Stimulated activated CD8-positive, alpha-beta memory T cell treated with anti-CD3 and anti-CD28 coated beads, Interleukin-7, amount 100 ng/mL, for 1 hour (primary cell): ENCODE data around the gene IL17C.

ENCODE experiments used
- DNase-seq, 2 donors: peaks; one replicate each; pipeline ENCODE4 v3.0.0-alpha.2; 2020; ENCODE audit warnings: low read depth in 2 of 2

The IL17C gene

DNA sequence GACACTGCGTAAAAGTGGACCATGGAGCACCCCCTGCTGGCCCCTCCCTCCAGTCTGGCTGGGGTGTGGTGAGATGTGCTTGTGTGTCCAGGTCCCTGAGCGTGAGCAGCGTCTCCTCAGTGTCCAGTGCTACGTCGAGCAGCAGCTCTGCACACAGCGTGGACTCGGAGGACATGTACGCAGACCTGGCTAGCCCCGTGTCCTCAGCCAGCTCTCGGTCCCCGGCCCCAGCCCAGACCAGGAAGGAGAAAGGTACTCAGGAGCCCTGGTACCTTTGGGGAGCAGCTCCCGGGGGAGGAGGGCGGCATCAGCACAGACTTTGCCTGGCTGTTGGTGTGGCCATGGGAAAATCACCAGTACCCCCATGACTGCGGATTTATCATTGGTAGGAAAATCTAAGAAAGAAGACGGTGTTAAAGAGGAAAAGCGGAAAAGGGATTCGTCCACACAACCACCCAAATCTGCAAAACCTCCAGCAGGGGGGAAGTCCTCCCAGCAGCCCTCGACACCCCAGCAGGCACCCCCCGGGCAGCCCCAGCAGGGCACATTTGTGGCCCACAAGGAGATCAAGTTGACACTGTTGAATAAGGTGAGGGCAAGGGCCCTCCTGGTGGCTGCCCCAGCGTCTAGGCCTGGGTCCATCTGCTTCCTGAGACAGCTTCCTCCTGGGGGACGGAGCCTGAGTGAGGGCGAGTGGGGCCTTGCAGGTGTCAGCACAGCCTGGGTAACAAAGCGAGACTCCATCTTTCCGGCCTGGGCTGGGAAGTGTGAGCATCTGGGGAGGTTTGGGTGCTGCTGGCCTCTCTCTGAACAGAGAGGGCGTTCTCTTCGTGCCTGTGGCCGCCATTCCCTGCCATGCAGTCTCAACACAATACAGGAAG, 10.6 kb upstream of the IL17C start:
- no peak for DNase-seq

DNA sequence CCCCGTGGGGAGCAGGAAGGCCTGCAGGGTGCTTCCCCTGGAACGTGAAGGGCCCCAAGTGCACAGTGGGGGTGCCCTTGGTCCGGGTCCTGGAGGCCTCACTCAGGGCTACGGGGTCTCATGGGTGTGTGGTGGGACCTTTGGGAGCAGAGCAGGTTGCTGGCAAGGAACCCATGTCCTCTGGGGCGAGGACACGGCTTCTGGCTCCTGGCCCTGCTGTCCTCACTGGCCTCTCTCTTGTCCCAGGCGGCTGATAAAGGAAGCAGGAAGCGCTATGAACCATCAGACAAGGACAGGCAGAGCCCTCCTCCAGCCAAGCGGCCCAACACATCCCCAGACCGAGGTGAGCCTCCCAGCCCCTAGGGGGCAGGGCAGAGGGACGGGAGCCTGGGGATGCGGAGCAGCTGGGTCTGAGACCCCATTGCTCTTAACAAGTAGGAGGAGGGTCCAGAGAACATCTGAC, 9.8 kb upstream of the IL17C start:
- no peak for DNase-seq

DNA sequence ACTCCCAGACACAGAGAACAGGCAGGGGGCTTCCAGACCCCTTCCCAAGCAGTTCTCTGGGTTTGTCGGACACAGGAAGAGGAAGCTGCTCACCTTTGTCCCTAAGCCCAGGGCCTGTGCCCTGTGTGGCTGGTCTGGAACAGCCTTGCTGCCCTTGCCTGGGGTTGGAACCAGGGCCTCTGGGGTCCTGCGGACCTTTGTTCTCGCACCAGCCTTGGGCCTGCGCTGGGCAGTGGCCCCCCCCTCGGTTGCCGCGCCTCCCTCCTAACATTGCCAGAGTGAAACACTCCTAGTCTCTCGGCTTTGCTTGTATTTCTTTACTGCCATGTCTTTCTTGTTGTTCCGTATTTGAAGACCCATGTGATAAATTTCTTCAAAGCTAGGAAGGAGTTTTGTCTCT, 8.5 kb upstream of the IL17C start:
- no peak for DNase-seq

DNA sequence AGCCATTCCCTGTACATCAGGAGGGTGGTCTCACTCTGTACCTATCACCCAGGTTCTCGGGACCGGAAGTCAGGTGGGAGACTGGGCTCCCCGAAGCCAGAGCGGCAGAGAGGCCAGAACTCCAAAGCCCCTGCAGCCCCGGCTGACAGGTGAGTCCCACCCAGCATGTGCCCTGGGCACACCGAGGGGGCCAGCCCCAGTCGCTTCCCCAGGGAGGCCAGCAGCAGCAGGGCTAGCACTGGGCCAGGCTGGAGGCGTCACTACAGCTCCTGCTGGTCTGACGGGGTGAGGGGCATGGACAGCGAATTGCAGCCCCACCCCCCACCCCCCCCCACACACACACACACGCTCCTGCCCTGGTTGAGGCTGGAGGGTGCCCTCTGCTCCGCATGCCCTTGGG, 7.9 kb upstream of the IL17C start:
- DNase-seq: no peak

DNA sequence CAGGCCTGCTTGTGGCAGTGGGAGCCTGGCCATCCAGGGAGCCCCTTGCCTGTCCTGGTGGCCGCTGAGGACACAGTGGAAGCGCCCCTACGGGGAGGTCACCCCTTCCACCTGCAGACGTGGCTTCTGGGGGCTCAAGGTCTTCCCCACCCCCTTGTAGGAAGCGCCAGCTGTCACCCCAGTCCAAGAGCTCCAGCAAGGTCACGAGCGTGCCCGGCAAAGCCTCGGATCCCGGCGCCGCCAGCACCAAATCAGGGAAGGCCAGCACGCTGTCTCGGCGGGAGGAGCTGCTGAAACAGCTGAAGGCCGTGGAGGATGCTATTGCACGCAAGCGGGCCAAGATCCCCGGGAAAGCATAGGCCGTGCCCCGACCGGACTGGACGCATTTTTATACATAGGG, 7.4 kb upstream of the IL17C start:
- no peak for DNase-seq

DNA sequence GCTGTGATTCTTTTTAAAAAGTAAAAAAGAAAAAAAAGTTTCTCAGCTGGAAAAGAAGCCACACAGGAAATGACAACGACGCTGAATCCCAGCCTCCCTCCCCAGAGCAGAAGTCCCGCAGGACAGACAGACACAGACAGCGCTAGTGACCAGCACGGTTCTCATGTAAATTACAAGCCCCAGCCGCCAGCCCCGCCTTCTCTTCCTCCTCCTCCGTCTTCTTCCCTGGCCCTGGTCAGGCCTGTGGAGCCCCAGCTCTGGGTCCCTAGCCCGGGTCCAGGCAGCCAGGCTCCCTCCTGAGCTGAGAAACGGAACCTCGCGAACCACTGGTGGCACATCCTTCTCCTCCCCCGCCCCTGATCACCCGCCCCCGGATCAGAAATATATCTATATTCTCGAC, 7.0 kb upstream of the IL17C start:
- DNase-seq: no peak

DNA sequence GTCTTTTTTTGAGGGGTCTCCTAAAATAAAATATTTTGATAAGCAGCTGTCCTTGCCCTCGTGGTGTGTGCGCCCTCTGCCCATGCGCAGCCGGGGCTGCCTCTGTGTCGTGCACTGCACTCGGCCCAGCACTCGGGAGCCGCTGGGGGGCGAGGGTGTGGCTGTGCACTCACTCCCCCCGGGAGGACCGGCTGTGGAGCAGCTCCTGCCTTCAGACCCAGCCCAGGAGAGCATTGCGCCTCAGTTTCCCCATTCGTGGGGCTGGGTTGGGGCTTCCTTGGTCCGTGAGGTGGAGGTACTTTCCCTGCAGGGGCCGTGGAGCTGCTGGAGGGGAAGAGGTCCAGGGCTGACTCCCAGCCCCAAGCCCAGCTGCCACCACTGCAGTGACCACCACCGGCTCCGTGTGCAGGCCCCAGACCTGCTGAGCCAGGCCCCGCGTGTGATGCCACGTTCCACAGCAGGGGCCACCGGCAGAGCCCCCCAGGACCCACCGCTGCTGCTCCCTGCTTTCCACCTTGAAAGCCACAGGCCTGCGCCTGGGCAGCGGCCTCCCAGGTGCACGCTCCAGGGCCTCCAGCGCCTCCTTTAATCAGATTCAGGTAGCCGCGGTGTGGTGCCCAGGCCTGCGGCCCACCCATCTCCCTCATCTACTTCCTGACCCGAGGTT, 6.3 kb upstream of the IL17C start:
- no peak for DNase-seq

DNA sequence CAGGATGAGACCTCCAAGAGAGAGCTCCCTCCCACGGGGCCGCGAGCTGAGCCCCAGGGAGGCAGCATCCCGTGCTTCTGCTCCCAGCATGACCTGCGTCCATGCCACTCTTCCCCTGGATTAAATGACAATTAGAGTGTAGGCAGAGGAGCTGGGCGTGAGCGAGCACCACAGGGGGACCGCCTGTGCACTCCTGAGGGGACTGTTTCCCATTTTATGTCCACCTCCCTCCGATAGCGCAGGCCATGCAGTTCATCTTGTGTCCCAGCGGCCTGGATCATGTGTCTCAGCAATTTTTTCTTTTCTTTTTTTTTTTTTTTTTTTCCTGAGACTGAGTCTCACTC, 5.8 kb upstream of the IL17C start:
- DNase-seq: no peak

DNA sequence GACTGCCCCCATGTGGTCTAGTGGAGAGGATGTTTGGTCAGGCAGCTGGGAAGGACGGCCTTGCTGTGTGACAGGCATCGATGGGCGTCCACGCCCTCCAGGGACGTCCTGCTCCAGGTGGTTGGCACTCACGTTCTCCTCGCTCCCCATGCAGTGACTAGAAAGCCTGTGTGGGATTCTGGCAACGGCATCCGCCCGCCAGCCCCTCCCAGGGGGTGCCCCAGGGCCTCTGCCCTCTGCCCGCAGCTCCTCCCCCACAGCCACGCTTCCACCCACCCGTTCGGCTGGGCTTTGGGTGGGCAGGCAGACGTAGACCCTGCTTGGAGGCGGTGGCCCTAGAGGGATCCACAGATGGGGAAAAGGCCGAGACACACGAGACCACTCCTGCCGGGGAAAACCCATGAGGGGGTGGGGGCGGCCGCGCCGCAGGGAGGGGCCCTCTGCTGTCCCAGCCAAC, 4.7 kb upstream of the IL17C start:
- peak in 1 of 2 donors; percentile 30 for DNase-seq

DNA sequence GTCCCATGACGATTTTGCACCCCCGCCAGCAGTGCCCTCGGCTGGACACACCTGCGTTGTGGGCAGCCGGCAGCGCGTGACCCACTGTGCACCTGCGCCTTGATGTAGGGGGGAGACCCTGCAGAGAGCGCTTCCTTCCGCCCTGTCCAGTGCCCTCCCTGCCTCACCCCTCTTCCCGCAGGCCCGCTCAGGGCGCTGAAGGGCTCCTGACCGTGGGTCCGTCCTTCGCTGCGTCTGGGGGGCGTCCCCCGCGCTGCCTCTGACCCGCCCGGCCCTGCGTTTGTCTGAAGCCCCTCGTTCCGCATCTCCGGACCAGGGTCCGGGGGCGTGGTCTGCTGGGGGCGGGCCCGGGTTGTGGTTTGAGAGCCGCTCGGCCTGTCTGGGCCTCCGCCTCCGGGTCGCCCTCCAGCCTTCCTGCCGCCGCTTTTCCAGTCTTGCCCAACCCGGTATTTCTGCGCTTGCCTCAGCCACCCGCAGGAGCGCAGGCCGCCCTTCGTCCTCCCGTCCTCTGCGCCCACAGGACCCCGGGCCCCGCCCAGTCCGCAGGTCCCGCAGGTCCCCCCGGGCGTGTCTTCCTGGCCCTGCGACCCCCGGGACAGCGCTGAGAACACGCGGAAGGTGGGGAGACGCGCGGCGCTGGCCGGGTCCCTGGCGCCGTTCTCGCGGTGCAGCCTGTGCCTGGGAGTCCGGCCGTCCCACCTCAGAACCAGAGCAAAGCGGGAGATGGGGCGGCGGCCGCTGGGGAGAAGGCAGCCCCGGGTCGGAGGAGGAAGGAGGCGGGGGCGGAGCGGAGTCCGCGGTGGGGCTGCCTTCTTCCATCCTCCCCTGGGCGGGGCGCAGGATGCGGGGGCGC, 4.0 kb upstream of the IL17C start:
- DNase-seq: no peak

DNA sequence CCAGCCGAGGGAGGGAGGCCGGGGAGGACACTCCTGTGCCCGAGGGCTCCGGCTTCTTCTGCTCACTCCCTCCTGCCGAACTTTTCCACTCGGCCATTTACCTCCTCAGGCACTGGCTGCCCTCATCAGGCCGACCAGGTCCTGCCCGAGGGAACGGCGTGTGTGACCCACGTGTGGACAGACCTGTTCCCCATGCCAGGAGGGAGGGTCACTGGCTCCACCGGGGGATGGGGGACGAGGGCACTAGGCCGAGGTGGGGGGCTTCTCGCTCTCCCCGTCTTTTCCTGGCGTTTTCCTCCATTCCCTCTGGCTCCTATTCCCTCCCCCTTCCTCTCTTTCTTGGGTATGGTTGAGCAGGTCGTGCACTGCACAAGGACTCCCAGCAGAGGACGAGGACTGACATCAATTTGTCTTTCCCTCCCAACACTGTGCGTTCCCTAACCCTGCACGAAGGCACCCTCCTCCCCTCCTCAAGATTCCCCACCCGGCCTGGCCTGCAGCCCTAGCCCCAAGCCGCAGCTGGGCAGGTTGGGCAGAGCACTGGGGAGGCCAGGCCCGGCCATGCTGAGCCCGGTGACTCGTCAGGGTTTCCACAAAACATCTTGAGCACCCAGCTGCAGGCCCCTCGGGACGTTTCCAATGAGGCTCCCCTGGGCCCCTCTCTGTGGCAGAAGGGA, 3.2 kb upstream of the IL17C start:
- no peak for DNase-seq

DNA sequence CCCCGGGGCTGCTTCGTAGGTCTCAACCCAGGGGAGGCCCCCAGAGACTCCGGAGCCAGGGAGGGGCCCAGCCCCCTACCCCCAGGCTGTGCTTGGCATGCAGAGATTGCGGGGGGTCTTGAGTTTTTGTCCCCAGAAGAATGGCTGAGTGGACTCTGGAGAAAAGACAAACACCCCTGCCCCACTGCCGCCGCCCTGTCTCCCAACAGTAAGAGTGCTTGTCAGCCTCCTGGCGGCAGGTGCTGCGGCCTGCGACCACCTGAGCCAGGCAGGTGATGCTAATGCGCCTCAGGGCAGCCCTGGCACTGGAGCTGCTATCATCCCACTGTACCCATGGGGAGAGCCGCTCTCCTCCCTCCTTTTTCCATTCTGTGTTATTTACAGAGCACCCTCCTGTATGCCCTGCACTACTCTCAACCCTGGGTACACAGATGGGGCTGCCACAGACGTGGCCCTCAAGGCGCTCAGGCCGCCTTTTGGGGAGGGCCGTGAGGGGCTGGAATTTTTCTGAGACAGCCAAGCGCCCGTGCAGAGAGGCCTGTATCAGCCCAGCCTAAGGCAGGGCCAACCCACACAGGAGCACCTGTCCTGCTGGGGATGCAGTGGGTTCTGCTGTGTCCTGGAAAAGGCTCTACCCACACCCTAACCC, 2.6 kb upstream of the IL17C start:
- no peak for DNase-seq

DNA sequence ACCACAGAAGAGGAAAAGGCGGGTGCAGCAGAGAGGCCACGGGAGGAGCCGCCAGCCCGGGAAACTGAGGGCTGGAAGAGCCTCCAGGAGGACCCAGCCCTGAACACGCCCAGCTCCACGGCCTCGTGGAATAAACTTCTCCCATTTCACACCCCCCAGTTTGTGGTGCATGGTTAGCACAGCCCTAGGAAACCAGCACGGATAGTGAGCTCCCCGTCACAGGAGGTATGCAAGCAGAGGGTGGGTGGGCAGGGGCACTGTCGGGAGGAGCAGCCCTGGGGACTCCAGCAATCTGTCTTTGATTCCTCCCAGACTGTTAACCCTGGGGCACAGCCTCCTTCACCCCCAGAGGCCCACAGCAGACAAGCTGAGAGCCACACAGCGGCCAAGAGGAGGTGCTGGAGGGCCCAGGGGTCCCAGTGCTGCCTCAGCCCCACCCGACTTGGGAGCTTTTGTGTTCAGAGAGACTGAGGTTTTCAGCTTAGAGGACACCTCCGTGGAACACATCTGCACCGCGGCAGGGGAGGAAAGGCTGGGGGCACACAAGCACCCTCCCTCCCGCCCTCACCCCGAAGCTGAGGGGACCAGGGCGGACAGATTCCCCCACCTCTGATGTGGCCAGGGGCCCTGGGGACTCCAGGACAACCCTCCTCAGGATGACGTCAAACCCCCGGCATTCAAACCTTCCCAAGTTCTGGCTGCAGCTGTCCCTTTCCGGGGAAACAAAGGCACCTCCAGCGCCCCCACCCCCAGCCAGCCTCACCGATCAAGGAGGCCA, 1.7 kb upstream of the IL17C start:
- DNase-seq: no peak

DNA sequence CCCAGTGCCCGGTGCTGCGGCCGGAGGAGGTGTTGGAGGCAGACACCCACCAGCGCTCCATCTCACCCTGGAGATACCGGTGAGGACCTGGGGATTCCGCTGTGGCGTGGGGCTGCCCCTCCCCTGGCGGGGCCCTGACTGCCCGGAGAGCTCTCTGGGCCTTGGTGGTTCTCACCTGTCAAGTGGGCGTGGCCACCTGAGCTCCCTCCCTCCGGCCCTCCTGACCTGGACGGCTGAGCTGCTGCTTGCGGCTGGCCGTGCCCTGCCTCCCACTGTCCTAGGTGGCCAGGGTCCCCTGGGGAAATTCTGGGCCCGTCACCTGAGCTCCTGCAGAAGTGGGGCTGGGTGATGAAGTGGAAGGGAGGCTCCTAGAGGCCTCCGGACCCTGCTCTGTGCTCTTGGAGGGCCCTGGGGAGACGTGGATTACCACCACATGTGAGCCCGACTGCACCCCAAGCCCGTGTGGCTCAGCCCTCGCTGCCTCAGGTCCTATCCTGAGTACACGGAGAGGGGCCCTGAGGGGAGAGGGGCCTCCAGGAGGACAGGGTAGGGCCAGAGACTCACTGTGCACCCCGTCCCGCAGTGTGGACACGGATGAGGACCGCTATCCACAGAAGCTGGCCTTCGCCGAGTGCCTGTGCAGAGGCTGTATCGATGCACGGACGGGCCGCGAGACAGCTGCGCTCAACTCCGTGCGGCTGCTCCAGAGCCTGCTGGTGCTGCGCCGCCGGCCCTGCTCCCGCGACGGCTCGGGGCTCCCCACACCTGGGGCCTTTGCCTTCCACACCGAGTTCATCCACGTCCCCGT, 1.1 kb downstream of the IL17C start:
- DNase-seq: no peak

DNA sequence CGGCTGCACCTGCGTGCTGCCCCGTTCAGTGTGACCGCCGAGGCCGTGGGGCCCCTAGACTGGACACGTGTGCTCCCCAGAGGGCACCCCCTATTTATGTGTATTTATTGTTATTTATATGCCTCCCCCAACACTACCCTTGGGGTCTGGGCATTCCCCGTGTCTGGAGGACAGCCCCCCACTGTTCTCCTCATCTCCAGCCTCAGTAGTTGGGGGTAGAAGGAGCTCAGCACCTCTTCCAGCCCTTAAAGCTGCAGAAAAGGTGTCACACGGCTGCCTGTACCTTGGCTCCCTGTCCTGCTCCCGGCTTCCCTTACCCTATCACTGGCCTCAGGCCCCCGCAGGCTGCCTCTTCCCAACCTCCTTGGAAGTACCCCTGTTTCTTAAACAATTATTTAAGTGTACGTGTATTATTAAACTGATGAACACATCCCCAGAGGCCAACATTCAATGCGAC, 1.7 kb downstream of the IL17C start:
- DNase-seq: no peak

DNA sequence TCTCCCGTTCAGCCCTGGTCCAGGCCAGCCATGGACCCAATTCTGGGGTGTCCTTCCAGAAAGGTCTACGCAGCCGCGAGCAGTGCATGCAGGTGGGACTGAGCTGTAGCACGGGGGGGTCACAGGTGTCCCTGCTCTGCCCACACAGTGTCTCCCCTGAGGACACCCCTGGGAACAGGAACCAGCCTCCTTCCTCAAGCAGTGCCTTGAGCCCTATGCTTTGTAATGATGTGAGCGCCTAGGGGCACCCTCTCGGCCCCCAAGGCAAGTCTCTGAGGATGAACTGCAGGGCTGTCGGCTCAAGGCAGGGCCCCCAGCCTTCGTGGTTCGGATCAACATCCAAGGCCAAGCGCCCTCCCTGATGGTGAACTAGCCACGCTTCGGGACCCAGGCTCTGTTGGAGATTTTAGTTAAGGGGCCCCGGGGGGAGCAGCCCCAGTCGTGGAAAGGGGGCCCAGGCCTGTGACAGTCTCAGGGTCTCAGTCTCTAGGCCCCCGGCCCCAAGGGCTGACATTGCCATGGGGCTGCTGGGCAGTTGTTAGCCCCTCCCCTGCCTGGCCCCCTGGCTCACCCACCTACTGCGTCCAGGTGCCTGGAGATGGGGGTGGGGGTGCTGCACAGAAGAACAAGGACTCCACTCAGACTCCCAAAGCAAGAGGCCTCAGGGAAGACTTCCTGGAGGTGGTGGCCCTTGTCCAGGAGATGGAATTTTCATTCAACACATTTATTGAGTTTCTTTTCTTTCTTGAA, 2.3 kb downstream of the IL17C start:
- no peak for DNase-seq

DNA sequence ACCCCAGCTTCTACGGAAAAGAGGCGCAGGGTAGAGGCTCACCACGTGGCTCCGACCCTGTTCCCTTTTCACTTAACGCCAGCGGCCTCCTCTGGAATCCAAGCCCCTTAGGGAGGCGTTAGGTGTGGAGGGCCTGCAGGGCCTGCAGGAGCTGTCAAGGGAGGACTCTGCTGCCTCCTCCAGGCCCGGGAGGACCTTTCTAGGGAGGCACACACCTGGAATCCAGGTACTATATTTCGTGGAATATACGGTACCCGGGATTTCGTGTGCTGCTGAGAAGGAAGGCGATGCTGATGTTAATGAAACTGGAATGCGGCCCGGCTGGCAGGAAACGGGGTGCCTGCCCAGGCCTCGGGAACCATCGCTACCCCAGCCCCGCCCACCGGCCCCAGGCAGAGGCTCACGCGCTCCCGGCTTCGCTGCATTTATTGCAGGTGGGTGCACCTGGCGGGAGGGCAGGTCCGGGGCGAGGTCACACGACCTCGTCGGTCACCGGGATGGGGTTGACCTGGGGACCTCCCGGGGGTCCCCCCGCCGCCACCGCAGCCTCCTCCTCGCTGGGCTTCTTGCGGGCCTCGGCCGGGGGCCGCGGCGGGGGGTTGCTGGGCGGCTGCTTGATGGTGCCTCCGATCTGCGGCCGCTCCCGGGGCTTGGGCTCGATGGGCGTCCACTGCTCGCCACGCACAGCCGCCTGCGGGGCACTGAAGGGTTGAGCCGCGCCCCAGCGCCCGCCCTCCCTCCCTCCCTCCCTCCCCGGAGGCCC, 4.7 kb downstream of the IL17C start:
- DNase-seq: no peak

DNA sequence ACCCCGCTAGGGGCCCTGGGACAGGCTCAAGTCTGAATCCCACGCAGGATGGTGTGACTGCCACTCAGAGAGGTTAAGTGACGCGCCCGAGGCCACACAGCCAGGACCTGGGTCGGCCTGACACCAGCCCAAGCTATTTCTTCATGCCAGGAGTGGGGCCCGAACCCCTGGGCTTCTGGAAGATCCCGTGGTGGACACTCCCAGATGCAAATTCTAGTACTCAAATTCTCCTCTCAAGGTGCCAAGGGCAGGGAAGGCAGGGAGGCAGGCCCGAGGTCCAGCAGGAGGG, 5.2 kb downstream of the IL17C start:
- no peak for DNase-seq
